HFFc6 (cell line): ENCODE results near the gene NSF. TPM values are rescaled to one million over a fixed set of nuclear protein-coding genes. Genes with fewer than 3 reads are reported as not detected.

ENCODE experiments used
- DNase-seq: peaks from one replicate; pipeline ENCODE4 v3.0.0-alpha.2; 2018
- H3K27ac Mint-ChIP-seq: 2 replicates; pipeline ENCODE4 v1.8.0; 2020; ENCODE audit warnings: mild to moderate bottlenecking, mixed read lengths
- H3K27me3 Mint-ChIP-seq: 2 replicates; pipeline ENCODE4 v1.8.0; 2021; ENCODE audit warnings: mild to moderate bottlenecking, moderate library complexity, mixed read lengths; ENCODE audit not compliant: insufficient read depth
- H3K36me3 Mint-ChIP-seq: 2 replicates; pipeline ENCODE4 v1.8.0; 2021; ENCODE audit warnings: low read depth, mixed read lengths
- H3K4me1 Mint-ChIP-seq: 2 replicates; pipeline ENCODE4 v1.8.0; 2020; ENCODE audit warnings: low read depth, mixed read lengths
- H3K4me3 Mint-ChIP-seq: 2 replicates; pipeline ENCODE4 v1.8.0; 2020; ENCODE audit warnings: mild to moderate bottlenecking, moderate library complexity, mixed read lengths
- H3K9me3 Mint-ChIP-seq: 2 replicates; pipeline ENCODE4 v1.8.0; 2020; ENCODE audit warnings: mild to moderate bottlenecking, mixed read lengths
- CTCF ChIP-seq: fragments of 200-600 bp; sonication (generic); IDR thresholded peaks from 2 replicates; pipeline ENCODE4 v1.5.0; 2021; ENCODE audit warnings: antibody characterized with exemption, mild to moderate bottlenecking
- total RNA-seq, 6 experiments: library from RNA; stranded (reverse); fragmentation: NEBNext Ultra II Directional; extraction: Animal tissue kit (Norgen Biotek cat#: 25700); gene quantifications; 2 replicates in 1 of 6; 3 replicates in 5 of 6; pipeline ENCODE4 v1.2.3, GENCODE V29; 2021

The NSF gene
- total RNA-seq, 6 experiments from 2014 or later, result 87.7 to 118 (median 113) TPM

- no peak for DNase-seq
- Mint-ChIP-seq H3K9me3 (peaks cover 12% of the 10 kb centered on the region), H3K36me3 (peaks cover 4% of the 10 kb centered on the region; the same call in 1 of the 2 replicates), H3K4me1 (peaks cover 19% of the 10 kb centered on the region; the same call in 1 of the 2 replicates), H3K4me3 (no peak overlapping the region), H3K27me3 (peaks cover 50% of the 10 kb centered on the region), H3K27ac (no peak overlapping the region)
- no peak for TF ChIP-seq CTCF
Observed at GRCh38 chr17:46793541-46793940, 203.1 kb downstream of the NSF start.

GRCh38 chr17:46794318-46794717, 203.8 kb downstream of the NSF start:
- H3K4me3 Mint-ChIP-seq, result no peak overlapping the region
- no peak overlapping the region for H3K27ac Mint-ChIP-seq
- H3K4me1 Mint-ChIP-seq, result peaks cover 19% of the 10 kb centered on the region; the same call in 1 of the 2 replicates
- H3K9me3 Mint-ChIP-seq, result peaks cover 9% of the 10 kb centered on the region
- no peak for DNase-seq
- peaks cover 45% of the 10 kb centered on the region for H3K27me3 Mint-ChIP-seq
- TF ChIP-seq CTCF, result no peak
- peaks cover 2% of the 10 kb centered on the region; the same call in 1 of the 2 replicates for H3K36me3 Mint-ChIP-seq

GRCh38 chr17:46795379-46795952, 205.0 kb downstream of the NSF start:
- TF ChIP-seq CTCF, result no peak
- H3K27ac Mint-ChIP-seq, result no peak overlapping the region
- H3K4me3 Mint-ChIP-seq, result peak overlapping the region; percentile 0; the same call in 1 of the 2 replicates
- no peaks in the 10 kb centered on the region for H3K36me3 Mint-ChIP-seq
- peaks cover 43% of the 10 kb centered on the region for H3K27me3 Mint-ChIP-seq
- peaks cover 19% of the 10 kb centered on the region; the same call in 1 of the 2 replicates for H3K4me1 Mint-ChIP-seq
- no peaks in the 10 kb centered on the region for H3K9me3 Mint-ChIP-seq
- DNase-seq, result no peak

- Mint-ChIP-seq H3K27ac (no peak overlapping the region), H3K36me3 (no peaks in the 10 kb centered on the region), H3K27me3 (peaks cover 46% of the 10 kb centered on the region), H3K9me3 (no peaks in the 10 kb centered on the region), H3K4me3 (no peak overlapping the region), H3K4me1 (peaks cover 19% of the 10 kb centered on the region; the same call in 1 of the 2 replicates)
- TF ChIP-seq CTCF, result no peak
- DNase-seq, result no peak
Observed at GRCh38 chr17:46796084-46796483, 205.6 kb downstream of the NSF start.

- peaks cover 19% of the 10 kb centered on the region; the same call in 1 of the 2 replicates for H3K4me1 Mint-ChIP-seq
- no peak for DNase-seq
- H3K27ac Mint-ChIP-seq, result no peak overlapping the region
- H3K9me3 Mint-ChIP-seq, result no peaks in the 10 kb centered on the region
- no peaks in the 10 kb centered on the region for H3K36me3 Mint-ChIP-seq
- TF ChIP-seq CTCF, result no peak
- H3K4me3 Mint-ChIP-seq, result no peak overlapping the region
- H3K27me3 Mint-ChIP-seq, result peaks cover 44% of the 10 kb centered on the region
Observed at GRCh38 chr17:46796524-46796923, 206.1 kb downstream of the NSF start.
